ENCODE data around the gene LGR6.

GRCh38 chr1:202189001-202189790 is 4.4 kb upstream of the LGR6 start:
- TF ChIP-seq SUZ12 (IDR thresholded peaks at IDR 0.05; ENCODE audit: extremely low read depth, insufficient read depth, insufficient read length): no peak
- TF ChIP-seq YY1 (IDR thresholded peaks at IDR 0.05; ENCODE audit: insufficient read depth, insufficient read length): no peak
- no peak for TF ChIP-seq ZNF274 (IDR thresholded peaks at IDR 0.05; ENCODE audit: low read depth, low read length)

Data from NT2/D1 (cell line).